Middle frontal gyrus (tissue), 1 donor: ENCODE results near the gene MTAP.
"Not testable (repeated sequence)": the region's sequence is repeated elsewhere in the genome, so short reads cannot be mapped to it uniquely, and the experiment has no call there.

Experiments used
- DNase-seq: peaks from one replicate; pipeline ENCODE4 v3.0.0-alpha.2; 2015; ENCODE audit warnings: low spot score; ENCODE audit errors: extremely low spot score

Gene MTAP

DNA sequence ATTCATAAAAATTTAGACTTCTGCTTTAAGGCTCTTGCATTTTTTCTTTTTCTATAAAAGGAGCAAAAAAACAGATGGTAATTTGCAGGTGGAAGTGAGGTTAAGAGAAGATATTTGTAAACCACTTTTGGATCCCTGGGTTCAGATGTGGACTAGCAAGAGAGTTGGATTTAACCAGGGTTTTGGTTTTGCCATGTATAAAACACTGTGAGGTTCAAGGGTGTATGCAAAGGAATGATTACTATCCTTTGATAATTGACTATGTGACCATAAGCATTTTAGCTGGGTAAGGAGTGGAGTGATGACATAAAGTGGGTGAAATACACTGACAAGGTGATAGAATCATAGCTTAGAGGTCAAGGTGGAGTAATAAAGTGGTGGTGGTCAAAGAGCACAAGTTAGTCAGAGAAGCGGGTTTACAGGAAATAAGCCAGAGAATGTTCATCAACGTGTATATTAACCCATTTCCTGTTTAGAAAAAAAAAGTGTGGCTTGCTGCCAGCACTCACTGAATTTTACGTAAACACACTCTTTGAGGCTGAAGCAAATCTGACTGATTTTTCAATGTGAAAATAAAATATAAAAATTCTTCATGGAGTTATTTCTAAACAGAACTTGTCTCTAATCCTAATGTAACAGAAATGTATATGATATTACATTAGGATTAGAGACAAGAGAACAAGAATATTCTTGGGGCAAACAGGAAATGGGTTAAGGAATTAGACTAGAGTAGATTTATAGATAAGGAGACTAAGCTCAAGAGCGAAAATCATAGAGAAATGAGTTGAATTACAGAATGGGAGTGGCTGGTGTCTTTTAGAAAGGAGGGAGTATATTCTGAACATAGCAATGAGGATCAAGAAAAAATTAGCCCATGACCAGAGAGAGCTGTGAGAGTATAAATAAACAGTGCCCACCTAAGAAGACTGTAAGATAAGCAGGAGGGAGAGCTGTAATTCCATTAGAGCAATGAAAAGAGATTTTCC lies 117.2 kb downstream of the MTAP start:
- DNase-seq: no peak

DNA sequence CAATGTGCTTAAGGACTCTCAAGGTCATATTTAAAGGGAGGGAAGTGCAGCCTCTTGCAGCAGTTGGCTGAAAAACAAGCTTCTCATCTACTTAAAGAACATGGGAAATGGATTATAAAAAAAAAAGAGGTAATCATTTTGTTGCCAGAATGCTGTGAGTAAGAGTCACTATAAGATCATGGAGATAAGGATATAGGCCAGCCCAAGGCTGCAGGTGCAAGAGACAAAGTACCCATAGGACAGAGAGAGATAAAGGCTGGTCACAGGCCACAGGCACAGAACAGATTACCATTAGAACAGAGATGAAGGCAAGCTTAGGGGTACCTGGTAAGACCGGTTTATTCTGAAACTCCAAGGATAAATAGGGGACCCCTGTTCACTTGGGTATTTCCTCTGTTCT lies 121.3 kb downstream of the MTAP start:
- DNase-seq: no peak

DNA sequence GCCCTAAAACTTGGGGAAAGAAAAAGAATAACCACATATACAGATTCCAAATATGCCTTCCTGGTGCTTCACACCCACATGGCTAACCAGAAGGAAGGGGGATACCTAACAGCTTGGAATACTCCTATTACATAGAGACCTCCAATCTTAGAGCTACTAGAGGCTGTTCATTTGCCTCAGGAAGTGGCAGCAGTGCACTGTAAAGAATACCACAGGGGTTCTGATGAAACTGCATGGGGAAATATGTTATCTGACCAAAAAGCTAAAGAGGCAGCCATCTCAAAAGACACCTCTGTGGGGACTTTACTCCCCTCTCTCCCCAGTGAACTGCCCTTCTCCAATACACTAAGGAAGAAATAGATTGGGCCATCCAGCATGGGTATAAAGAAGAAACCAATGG lies 125.3 kb downstream of the MTAP start:
- no peak for DNase-seq

DNA sequence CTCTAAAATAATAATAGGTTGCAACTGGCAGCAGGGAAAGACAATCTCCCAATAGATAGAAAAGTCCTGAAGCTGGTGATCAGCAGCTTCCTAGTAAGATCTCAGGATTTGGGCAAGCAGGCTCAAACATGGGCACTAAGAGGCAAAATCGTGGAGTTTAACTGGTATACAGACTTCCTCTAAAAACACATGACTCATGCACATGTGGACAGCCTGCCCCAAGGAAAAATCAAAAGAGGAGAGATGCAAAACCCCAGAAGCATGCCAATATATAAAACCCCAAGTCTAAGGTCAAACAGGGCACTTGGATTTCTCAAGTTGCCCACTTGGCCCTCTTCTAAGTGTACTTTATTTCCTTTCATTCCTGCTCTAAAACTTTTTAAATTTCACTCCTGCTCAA lies 129.0 kb downstream of the MTAP start:
- no peak for DNase-seq

DNA sequence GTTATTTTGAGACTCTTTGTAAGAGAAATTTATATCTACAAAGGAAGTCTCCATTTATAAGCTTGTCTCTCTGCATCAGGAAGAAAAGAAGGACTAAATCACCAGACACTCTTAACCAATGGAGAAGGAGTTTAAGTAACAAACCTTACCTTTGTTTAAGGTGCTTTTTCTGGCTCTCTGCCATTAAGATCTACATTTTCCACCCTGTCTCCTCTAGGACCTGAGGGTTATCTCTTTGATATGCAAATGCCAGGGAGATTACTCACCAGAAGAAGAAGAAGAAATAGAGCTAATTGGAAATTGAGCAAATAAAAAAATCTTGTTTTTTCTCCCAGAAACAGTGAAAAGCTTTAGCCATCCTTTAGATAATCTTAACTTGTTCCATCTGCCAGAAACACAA lies 130.8 kb downstream of the MTAP start:
- DNase-seq: no peak

DNA sequence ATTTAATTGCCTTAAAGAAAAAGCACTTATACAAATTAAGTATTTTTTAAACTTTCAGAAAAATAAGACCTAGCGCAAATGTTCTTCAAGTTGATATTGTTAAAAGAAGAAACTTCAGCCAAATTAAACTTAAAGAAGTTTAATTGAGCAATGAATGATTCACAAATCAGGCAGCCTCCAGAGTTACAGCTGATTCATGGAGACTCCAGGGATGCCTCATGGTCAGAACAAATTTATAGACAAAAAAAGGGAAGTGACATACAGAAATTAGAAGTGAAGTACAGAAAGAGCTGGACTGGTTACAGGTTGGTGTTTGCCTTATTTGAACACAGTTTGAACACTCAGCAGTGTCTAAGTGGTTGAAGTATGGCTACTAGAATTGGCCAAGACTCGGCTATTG lies 131.4 kb downstream of the MTAP start:
- DNase-seq: no peak

GRCh38 chr9:21935631-21936030 lies 133.2 kb downstream of the MTAP start:
- no peak for DNase-seq

- DNase-seq: no peak
Measured at GRCh38 chr9:21936161-21936560, 133.7 kb downstream of the MTAP start.

DNA sequence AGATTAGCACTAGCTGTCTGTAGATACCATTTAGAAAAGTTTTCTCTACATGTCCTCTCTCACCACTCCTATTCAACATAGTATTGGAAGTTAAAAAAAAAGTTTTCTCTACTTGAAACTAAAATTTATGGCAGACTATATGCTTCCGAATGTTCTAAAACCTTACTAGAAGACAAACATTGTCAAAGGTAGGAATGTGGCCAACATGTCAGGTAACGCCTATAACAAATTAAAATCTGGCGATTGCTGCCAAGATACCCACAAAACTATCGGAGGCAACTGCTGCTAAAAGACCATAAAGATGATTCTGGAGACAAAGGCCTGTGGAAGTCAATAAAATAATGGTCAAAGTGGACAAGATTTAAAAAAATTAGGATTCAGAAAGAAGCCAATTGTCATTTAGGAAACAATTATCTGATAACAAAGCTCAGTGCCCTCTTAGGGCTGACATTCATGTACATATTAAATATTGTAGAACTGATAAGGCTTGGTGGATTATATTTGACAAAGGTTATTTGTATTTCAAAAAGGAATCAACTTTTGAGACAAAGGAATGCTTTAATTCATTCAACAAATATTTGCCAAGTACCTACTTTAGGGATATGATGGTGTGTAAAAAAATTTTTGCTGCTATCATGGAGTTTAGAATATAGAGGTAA lies 139.0 kb downstream of the MTAP start:
- DNase-seq: no peak

DNA sequence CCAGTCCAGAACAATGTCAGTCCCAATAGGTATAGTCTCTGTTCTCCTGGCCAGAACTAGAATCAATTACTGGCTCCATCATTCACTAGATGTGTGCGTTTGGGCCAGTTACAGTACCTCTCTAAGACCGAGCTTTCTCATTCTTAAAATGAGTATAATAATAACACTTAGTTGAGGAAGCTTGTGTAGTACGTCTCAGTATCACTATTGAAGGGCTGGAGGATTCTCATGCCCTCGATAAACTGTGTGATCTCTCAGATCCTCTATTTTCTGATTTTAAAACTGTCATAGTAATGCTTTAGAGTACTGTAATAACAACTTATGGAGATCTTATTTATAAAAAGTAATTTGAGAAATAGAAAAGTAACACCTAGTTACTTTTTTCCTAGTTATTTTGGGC lies 141.0 kb downstream of the MTAP start:
- DNase-seq: no peak

- DNase-seq: no peak
Measured at GRCh38 chr9:21945606-21946005, 143.2 kb downstream of the MTAP start.

GRCh38 chr9:21958833-21959232 lies 156.4 kb downstream of the MTAP start:
- DNase-seq: no peak

DNA sequence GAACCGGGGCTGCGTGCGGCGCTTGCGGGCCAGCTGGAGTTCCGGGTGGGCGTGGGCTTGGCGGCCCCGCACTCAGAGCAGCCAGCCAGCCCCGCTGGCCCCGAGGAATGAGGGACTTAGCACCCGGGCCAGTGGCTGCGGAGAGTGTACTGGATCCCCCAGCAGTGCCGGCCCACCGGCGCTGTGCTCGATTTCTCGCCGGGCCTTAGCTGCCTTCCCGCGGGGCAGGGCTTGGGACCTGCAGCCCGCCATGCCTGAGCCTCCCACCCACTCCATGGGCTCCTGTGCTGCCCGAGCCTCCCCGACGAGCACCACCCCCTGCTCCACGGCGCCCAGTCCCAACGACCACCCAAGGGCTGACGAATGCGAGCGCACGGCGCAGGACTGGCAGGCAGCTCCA lies 156.8 kb downstream of the MTAP start:
- not testable (repeated sequence) for DNase-seq

GRCh38 chr9:21961569-21961968 lies 159.1 kb downstream of the MTAP start:
- no peak for DNase-seq

GRCh38 chr9:21964925-21965385 lies 162.5 kb downstream of the MTAP start:
- no peak for DNase-seq

DNA sequence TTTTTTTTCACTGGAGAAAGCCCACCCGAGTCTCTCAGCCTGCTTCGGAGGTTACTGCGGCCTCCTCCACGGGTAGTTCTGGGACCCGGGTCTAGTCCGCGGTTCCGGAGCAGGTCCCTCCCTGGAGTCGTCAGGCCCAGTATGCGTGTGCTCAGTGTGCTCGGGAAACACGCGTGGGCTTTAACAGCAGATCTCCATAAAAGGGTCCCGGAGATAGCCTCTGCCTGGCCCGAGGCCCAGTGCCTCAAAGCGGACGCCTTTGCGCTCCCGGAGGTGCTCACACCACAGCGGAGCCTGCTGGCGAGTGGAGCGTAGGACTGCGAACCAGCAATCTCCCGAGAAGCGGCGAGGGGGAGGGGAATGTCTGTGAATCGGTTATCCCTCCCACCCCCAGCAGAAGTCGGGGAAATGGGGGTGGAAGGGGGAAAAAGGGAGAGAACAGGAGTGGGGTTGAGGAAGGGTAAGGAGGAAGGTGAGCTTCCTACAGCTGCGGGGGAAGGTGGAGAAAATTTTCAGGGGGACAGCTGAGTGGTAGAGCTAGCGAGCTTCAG lies 163.0 kb downstream of the MTAP start:
- no peak for DNase-seq

DNA sequence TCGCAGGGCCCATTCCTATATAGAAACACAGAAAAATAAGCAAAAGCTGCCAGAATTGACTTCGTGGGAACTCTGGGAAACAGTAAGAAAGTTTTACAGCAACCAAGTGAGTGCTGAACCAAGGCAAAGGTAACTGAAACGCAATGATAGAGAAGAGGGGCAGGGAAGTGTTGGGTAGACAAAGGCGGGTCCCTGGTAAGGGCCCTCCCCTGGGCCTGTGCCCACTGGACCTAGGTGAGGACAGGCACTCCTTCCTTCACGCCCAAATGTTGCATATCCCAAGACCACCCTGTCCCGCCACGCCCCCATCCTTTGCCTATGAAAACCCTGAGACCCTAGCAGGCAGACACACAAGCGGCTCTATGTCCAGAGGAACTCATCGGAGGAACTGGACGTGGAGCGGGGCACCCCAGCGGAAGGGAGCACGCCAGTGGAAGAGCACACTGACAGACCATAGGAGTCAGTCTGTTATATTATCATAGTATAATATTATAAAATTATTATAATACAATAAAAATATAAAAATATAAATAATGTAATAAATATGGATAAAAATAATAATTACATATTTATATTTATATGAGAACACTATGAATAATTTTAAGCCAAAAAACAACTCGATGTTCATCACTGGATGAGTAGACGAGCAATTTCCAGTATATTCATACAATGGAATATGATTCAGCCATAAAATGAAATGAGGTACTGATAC lies 163.9 kb downstream of the MTAP start:
- DNase-seq: no peak

- DNase-seq: no peak
Measured at GRCh38 chr9:21967169-21967568, 164.7 kb downstream of the MTAP start.

DNA sequence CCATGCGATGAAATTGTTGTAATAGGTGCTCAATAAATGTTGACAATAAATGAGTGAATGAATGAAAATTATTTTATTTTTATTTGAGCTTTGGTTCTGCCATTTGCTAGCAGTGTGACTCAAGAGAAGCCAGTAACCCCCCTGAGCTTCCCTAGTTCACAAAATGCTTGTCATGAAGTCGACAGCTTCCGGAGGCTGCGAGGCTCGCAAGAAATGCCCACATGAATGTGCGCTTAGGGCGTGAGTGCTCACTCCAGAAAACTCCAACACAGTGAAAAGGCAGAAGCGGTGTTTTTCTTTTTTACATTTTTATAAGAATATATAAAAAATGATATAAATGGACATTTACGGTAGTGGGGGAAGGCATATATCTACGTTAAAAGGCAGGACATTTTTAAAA lies 165.3 kb downstream of the MTAP start:
- DNase-seq: no peak

DNA sequence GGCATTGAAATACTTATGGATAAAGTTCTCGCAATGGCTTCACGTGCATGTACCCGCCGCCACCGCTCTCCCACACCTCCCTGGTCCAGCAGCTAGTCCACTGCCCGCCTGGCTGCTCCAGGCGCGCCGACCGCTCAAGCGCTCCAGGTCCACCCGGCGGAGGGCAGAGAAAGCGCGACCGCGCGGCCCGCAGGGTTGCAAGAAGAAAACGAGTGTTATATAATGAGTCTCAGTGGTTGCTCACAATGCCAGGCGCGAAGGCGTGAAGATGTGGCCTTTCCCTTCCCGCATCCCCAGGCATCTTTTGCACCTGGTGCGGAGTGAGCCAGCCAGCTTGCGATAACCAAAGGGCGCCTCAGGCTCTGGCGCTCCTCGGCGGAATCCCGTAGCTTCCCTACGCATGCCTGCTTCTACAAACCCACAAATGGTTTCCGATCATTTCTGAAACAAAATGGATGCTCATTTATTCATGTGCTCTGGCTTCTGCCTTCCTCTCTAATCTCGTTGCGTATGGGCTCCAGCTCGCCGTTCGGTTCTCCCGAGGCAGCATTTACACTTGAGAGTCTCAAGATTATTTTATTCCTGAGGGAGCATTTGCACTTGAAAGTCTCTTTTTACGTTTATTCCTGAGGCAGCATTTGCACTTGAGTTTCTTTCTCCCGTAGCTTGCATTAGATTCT lies 166.0 kb downstream of the MTAP start:
- no peak for DNase-seq
